MM.1S (cell line): ENCODE data around the gene FAAP100.

Source experiments
- EZH2 ChIP-seq: fragments of 300-600 bp; sonication (generic); optimal IDR thresholded peaks from 2 replicates; pipeline ENCODE3; 2017; ENCODE audit warnings: low read depth, mild to moderate bottlenecking, antibody characterized with exemption, low read length, mixed read lengths
- TF ChIP-seq, protein P1 (sequence below): fragments of 300-600 bp; sonication (generic); IDR thresholded peaks from 2 replicates; pipeline ENCODE4 v1.5.1; 2016; ENCODE audit warnings: antibody characterized with exemption, low read length, mixed read lengths

- TF ChIP-seq, protein P1, sequence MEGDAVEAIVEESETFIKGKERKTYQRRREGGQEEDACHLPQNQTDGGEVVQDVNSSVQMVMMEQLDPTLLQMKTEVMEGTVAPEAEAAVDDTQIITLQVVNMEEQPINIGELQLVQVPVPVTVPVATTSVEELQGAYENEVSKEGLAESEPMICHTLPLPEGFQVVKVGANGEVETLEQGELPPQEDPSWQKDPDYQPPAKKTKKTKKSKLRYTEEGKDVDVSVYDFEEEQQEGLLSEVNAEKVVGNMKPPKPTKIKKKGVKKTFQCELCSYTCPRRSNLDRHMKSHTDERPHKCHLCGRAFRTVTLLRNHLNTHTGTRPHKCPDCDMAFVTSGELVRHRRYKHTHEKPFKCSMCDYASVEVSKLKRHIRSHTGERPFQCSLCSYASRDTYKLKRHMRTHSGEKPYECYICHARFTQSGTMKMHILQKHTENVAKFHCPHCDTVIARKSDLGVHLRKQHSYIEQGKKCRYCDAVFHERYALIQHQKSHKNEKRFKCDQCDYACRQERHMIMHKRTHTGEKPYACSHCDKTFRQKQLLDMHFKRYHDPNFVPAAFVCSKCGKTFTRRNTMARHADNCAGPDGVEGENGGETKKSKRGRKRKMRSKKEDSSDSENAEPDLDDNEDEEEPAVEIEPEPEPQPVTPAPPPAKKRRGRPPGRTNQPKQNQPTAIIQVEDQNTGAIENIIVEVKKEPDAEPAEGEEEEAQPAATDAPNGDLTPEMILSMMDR: no peak
- TF ChIP-seq EZH2: no peak
These were observed 58.7 kb downstream of the FAAP100 start for GRCh38 chr17:81493198-81494038.
